HEK293 (cell line): ENCODE results near the gene AKT1.
A peak's percentile ranks its signal among the peaks of the same experiment; 100 is the strongest.

Experiments used
- CTCF ChIA-PET: fragments of 350-600 bp; formaldehyde crosslinking; extraction: SDS; loops from one replicate; lab custom pipeline; 2021; ENCODE audit warnings: antibody characterized with exemption; lab: Yijun Ruan, JAX
- POLR2A ChIA-PET: fragments of 300-600 bp; formaldehyde crosslinking; extraction: SDS; loops from one replicate; lab custom pipeline; 2020; ENCODE audit warnings: antibody characterized with exemption, inconsistent platforms; lab: Yijun Ruan, JAX
- H3K27ac ChIP-seq: fragments of 200-500 bp; sonication (Bioruptor generic); 2 replicates; pipeline ENCODE4 v1.5.1; 2014; ENCODE audit warnings: low read depth, low read length, control low read depth, inconsistent platforms; ENCODE audit errors: extremely low read depth
- H3K36me3 ChIP-seq, 2 experiments: fragments of 200-500 bp in 1 of 2; sonication (Bioruptor generic) in 1 of 2; 1 replicate in 1 of 2; 2 replicates in 1 of 2; pipeline ENCODE4 v1.5.1; 2014 to 2017; ENCODE audit warnings: inconsistent platforms in 2 of 2, low read length in 2 of 2; ENCODE audit not compliant: control insufficient read depth in 2 of 2, insufficient read depth in 1 of 2
- H3K4me1 ChIP-seq: fragments of 200-500 bp; sonication (Bioruptor generic); 2 replicates; pipeline ENCODE4 v1.5.1; 2014; ENCODE audit warnings: mild to moderate bottlenecking, low read length, inconsistent platforms; ENCODE audit not compliant: control insufficient read depth, insufficient read depth
- H3K4me3 ChIP-seq: 2 replicates; pipeline ENCODE4 v1.5.1; 2011; ENCODE audit warnings: low read depth, mild to moderate bottlenecking, control low read depth, low read length, moderate library complexity
- H3K9me3 ChIP-seq: fragments of 200-500 bp; sonication (Bioruptor generic); 2 replicates; pipeline ENCODE4 v1.5.1; 2014; ENCODE audit warnings: low read depth, low read length, inconsistent platforms; ENCODE audit not compliant: control insufficient read depth, insufficient read depth
- FEZF1 ChIP-seq: fragments of 450-650 bp; formaldehyde crosslinking; IDR thresholded peaks from 2 replicates; pipeline ENCODE4 v1.5.1; 2016; ENCODE audit warnings: missing biosample characterization, missing genetic modification characterization
- HOXD13 ChIP-seq: sonication (generic); formaldehyde crosslinking; IDR thresholded peaks from 2 replicates; pipeline ENCODE4 v1.8.0; 2022; ENCODE audit warnings: missing genetic modification reagents, borderline replicate concordance
- PRDM1 ChIP-seq: fragments of 450-650 bp; formaldehyde crosslinking; IDR thresholded peaks from 2 replicates; pipeline ENCODE4; 2016; ENCODE audit warnings: missing biosample characterization, missing genetic modification characterization
- SP3 ChIP-seq: fragments of 450-650 bp; formaldehyde crosslinking; IDR thresholded peaks from 2 replicates; pipeline ENCODE4 v1.5.1; 2016; ENCODE audit warnings: missing biosample characterization, missing genetic modification characterization
- ZNF214 ChIP-seq: fragments of 450-650 bp; formaldehyde crosslinking; IDR thresholded peaks from 2 replicates; pipeline ENCODE4 v1.5.1; 2017; ENCODE audit warnings: missing biosample characterization, mild to moderate bottlenecking, missing genetic modification characterization, borderline replicate concordance
- ZNF248 ChIP-seq: fragments of 450-650 bp; formaldehyde crosslinking; IDR thresholded peaks from 2 replicates; pipeline ENCODE4 v1.5.1; 2017; ENCODE audit warnings: missing biosample characterization, missing genetic modification characterization
- ZNF600 ChIP-seq: fragments of 450-650 bp; formaldehyde crosslinking; IDR thresholded peaks from 2 replicates; pipeline ENCODE4 v1.5.1; 2016; ENCODE audit warnings: missing biosample characterization, missing genetic modification characterization
- ZNF664 ChIP-seq: fragments of 450-650 bp; formaldehyde crosslinking; IDR thresholded peaks from 2 replicates; pipeline ENCODE4 v1.5.1; 2016; ENCODE audit warnings: missing biosample characterization, missing genetic modification characterization
- TF ChIP-seq, protein P1 (sequence below): fragments of 450-650 bp; formaldehyde crosslinking; IDR thresholded peaks from 2 replicates; pipeline ENCODE4 v1.5.1; 2017; ENCODE audit warnings: missing biosample characterization, missing genetic modification characterization
- TF ChIP-seq, protein P2 (sequence below): fragments of 450-650 bp; formaldehyde crosslinking; IDR thresholded peaks from 2 replicates; pipeline ENCODE4 v1.5.1; 2016; ENCODE audit warnings: missing biosample characterization, missing genetic modification characterization
- TF ChIP-seq, protein P3 (sequence below): fragments of 450-650 bp; formaldehyde crosslinking; IDR thresholded peaks from 2 replicates; pipeline ENCODE4; 2016; ENCODE audit warnings: missing biosample characterization, missing genetic modification characterization
- TF ChIP-seq, protein P4 (sequence below): fragments of 450-650 bp; formaldehyde crosslinking; optimal IDR thresholded peaks from 2 replicates; pipeline ENCODE3; 2016; ENCODE audit warnings: missing biosample characterization, mild to moderate bottlenecking, missing genetic modification characterization
- TF ChIP-seq, protein P5 (sequence below): fragments of 450-650 bp; formaldehyde crosslinking; IDR thresholded peaks from 2 replicates; pipeline ENCODE4 v1.5.1; 2016; ENCODE audit warnings: missing biosample characterization, missing genetic modification characterization, low read depth

The AKT1 gene

DNA sequence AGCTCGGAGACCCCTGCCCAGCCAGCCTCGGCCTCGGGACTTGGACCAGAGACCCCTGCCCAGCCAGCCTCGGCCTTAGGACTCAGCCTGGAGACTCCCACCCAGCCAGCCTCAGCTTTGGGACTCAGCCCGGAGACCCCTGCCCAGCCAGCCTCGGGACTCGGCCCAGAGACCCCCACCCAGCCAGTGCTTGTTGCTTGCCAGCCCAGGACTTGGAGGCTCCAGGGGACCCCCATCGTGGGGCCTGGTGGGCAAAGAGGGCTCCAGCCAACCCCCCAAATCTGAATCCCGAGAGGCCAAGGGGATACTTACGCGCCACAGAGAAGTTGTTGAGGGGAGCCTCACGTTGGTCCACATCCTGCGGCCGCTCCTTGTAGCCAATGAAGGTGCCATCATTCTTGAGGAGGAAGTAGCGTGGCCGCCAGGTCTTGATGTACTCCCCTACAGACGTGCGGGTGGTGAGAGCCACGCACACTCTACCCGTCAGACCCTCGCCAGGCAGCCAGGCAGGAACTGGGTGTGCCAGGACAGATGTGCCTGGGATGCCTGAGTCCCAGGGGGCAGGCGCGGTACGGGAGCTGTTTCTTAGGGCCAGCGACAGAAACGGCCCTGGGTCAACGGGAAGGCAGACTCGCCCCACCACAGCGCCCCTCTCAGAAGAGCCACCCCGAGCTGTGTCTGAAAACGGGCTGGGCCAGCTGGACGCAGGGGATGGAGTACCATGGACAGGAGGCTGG lies 15.6 kb downstream of the AKT1 start:
- CTCF ChIA-PET = interaction anchor here (1.0 kb wide), 1 partner anchor 11 kb away, joined by 3 read pairs; no protein-coding TSS in a partner anchor

More for the DNA sequence above, 15.6 kb downstream of the AKT1 start:
- TF ChIP-seq SP3 (tag by site-specific recombination) = no peak
- 0 out of 2 replicates have a peak, but pooled peaks have one; percentile 44 for TF ChIP-seq ZNF600 (tag by site-specific recombination)
- TF ChIP-seq PRDM1 (tag by site-specific recombination) = no peak
- TF ChIP-seq, protein P1, sequence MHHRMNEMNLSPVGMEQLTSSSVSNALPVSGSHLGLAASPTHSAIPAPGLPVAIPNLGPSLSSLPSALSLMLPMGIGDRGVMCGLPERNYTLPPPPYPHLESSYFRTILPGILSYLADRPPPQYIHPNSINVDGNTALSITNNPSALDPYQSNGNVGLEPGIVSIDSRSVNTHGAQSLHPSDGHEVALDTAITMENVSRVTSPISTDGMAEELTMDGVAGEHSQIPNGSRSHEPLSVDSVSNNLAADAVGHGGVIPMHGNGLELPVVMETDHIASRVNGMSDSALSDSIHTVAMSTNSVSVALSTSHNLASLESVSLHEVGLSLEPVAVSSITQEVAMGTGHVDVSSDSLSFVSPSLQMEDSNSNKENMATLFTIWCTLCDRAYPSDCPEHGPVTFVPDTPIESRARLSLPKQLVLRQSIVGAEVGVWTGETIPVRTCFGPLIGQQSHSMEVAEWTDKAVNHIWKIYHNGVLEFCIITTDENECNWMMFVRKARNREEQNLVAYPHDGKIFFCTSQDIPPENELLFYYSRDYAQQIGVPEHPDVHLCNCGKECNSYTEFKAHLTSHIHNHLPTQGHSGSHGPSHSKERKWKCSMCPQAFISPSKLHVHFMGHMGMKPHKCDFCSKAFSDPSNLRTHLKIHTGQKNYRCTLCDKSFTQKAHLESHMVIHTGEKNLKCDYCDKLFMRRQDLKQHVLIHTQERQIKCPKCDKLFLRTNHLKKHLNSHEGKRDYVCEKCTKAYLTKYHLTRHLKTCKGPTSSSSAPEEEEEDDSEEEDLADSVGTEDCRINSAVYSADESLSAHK (tag by site-specific recombination) = no peak
- TF ChIP-seq ZNF248 (tag by site-specific recombination) = no peak
- TF ChIP-seq ZNF664 (tag by site-specific recombination) = no peak
- TF ChIP-seq FEZF1 = no peak
- TF ChIP-seq, protein P2, sequence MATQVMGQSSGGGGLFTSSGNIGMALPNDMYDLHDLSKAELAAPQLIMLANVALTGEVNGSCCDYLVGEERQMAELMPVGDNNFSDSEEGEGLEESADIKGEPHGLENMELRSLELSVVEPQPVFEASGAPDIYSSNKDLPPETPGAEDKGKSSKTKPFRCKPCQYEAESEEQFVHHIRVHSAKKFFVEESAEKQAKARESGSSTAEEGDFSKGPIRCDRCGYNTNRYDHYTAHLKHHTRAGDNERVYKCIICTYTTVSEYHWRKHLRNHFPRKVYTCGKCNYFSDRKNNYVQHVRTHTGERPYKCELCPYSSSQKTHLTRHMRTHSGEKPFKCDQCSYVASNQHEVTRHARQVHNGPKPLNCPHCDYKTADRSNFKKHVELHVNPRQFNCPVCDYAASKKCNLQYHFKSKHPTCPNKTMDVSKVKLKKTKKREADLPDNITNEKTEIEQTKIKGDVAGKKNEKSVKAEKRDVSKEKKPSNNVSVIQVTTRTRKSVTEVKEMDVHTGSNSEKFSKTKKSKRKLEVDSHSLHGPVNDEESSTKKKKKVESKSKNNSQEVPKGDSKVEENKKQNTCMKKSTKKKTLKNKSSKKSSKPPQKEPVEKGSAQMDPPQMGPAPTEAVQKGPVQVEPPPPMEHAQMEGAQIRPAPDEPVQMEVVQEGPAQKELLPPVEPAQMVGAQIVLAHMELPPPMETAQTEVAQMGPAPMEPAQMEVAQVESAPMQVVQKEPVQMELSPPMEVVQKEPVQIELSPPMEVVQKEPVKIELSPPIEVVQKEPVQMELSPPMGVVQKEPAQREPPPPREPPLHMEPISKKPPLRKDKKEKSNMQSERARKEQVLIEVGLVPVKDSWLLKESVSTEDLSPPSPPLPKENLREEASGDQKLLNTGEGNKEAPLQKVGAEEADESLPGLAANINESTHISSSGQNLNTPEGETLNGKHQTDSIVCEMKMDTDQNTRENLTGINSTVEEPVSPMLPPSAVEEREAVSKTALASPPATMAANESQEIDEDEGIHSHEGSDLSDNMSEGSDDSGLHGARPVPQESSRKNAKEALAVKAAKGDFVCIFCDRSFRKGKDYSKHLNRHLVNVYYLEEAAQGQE (tag by site-specific recombination) = peak; percentile 22; the same call in 1 of the 2 replicates
- no peak for TF ChIP-seq ZNF214 (tag by site-specific recombination)
- TF ChIP-seq, protein P3, sequence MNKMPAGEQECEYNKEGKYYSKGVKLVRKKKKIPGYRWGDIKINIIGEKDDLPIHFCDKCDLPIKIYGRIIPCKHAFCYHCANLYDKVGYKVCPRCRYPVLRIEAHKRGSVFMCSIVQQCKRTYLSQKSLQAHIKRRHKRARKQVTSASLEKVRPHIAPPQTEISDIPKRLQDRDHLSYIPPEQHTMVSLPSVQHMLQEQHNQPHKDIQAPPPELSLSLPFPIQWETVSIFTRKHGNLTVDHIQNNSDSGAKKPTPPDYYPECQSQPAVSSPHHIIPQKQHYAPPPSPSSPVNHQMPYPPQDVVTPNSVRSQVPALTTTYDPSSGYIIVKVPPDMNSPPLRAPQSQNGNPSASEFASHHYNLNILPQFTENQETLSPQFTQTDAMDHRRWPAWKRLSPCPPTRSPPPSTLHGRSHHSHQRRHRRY (tag by site-specific recombination) = no peak
- TF ChIP-seq, protein P4, sequence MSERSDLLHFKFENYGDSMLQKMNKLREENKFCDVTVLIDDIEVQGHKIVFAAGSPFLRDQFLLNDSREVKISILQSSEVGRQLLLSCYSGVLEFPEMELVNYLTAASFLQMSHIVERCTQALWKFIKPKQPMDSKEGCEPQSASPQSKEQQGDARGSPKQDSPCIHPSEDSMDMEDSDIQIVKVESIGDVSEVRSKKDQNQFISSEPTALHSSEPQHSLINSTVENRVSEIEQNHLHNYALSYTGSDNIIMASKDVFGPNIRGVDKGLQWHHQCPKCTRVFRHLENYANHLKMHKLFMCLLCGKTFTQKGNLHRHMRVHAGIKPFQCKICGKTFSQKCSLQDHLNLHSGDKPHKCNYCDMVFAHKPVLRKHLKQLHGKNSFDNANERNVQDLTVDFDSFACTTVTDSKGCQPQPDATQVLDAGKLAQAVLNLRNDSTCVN (tag by site-specific recombination) = no peak
- no peak for TF ChIP-seq HOXD13 (CRISPR knock-in tag)
- TF ChIP-seq, protein P5, sequence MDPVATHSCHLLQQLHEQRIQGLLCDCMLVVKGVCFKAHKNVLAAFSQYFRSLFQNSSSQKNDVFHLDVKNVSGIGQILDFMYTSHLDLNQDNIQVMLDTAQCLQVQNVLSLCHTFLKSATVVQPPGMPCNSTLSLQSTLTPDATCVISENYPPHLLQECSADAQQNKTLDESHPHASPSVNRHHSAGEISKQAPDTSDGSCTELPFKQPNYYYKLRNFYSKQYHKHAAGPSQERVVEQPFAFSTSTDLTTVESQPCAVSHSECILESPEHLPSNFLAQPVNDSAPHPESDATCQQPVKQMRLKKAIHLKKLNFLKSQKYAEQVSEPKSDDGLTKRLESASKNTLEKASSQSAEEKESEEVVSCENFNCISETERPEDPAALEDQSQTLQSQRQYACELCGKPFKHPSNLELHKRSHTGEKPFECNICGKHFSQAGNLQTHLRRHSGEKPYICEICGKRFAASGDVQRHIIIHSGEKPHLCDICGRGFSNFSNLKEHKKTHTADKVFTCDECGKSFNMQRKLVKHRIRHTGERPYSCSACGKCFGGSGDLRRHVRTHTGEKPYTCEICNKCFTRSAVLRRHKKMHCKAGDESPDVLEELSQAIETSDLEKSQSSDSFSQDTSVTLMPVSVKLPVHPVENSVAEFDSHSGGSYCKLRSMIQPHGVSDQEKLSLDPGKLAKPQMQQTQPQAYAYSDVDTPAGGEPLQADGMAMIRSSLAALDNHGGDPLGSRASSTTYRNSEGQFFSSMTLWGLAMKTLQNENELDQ (tag by site-specific recombination) = no peak
- no peak overlapping the region for H3K27ac ChIP-seq
- peaks cover 0 to 88% of the 10 kb centered on the region in 2 experiments; a peak in 2 of 3 replicates for H3K36me3 ChIP-seq
- POLR2A ChIA-PET = no interaction called here
- no peaks in the 10 kb centered on the region for H3K9me3 ChIP-seq
- no peak overlapping the region for H3K4me3 ChIP-seq
- H3K4me1 ChIP-seq = no peaks in the 10 kb centered on the region
